H1 (cell line): ENCODE measurements around the gene ANKRD11. TPM values are rescaled to one million over a fixed set of nuclear protein-coding genes. Genes with fewer than 3 reads are reported as not detected.

ENCODE experiments used
- CHD7 ChIP-seq: fragments of 300-600 bp; sonication (generic); IDR thresholded peaks from 2 replicates; pipeline ENCODE4 v1.7.1; 2012; ENCODE audit warnings: low read length, moderate library complexity, mild to moderate bottlenecking, inconsistent platforms; ENCODE audit not compliant: insufficient replicate concordance
- TBP ChIP-seq: IDR thresholded peaks from 2 replicates; pipeline ENCODE4 v1.6.1; 2011; ENCODE audit warnings: low read depth, low read length, improper control_type of control experiment
- polyA plus RNA-seq, 7 experiments: library from polyadenylated mRNA; depleted of rRNA in 3 of 7; stranded (reverse) in 5 of 7; unstranded in 2 of 7; fragments of >200 nt in 5 of 7; fragments of 200-250 nt in 2 of 7; gene quantifications; 1 replicate in 5 of 7; 2 replicates in 1 of 7; 4 replicates in 1 of 7; pipeline versions ENCODE4 v1.2.1 to v1.2.3, GENCODE V29; 2011 to 2013; ENCODE audit warnings: missing spikeins in 2 of 7, mixed read lengths in 2 of 7
- total RNA-seq: library from RNA; stranded (reverse); fragmentation: NEBNext Ultra II Directional; extraction: Animal tissue kit (Norgen Biotek cat#: 25700); gene quantifications from 2 replicates; pipeline ENCODE4 v1.2.1, GENCODE V29; 2021

ANKRD11 gene
- total and polyA plus RNA-seq, 2 of the 8 experiments (the other 6 are each of a cell fraction or from before 2014, with no cell fraction given): 46.5 to 142 TPM

GRCh38 chr16:89481356-89481955 is 8.9 kb downstream of the ANKRD11 start (continued):
- TF ChIP-seq CHD7 (no peak), TBP (no peak)
